Activated naive CD4-positive, alpha-beta T cell treated with anti-CD3 and anti-CD28 coated beads for 36 hours (primary cell): Measurements from ENCODE around the gene OBSCN. TPM values are rescaled to one million over a fixed set of nuclear protein-coding genes. Genes with fewer than 3 reads are reported as not detected.

Experiments used
- CTCF ChIA-PET: fragments of 350-600 bp; sonication (Branson Sonifier 250); formaldehyde crosslinking; loops from one replicate; lab custom pipeline; 2021; ENCODE audit warnings: antibody characterized with exemption; lab: Charles Lee
- DNase-seq: peaks from one replicate; pipeline ENCODE4 v3.0.0-alpha.2; 2020
- H3K27ac Mint-ChIP-seq: one replicate; pipeline ENCODE4 v1.8.0; 2021; ENCODE audit warnings: mild to moderate bottlenecking, mixed read lengths
- H3K27me3 Mint-ChIP-seq: one replicate; pipeline ENCODE4 v1.8.0; 2021; ENCODE audit warnings: low read depth, mixed read lengths
- H3K36me3 Mint-ChIP-seq: one replicate; pipeline ENCODE4 v1.8.0; 2021; ENCODE audit warnings: low read depth, mixed read lengths
- H3K4me1 Mint-ChIP-seq: one replicate; pipeline ENCODE4 v1.8.0; 2021; ENCODE audit warnings: low read depth, mixed read lengths
- H3K4me3 Mint-ChIP-seq: one replicate; pipeline ENCODE4 v1.8.0; 2021; ENCODE audit warnings: mild to moderate bottlenecking, moderate library complexity, mixed read lengths
- H3K9me3 Mint-ChIP-seq: one replicate; pipeline ENCODE4 v1.8.0; 2021; ENCODE audit warnings: mixed read lengths
- intact Hi-C: fragments of 100-400 bp; cut with micrococcal nuclease; formaldehyde crosslinking; loops from one replicate; pipeline ENCODE4 v1.15.1; 2023
- total RNA-seq, 2 experiments: library from RNA; stranded (reverse); gene quantifications; one replicate each; pipeline ENCODE4 v1.2.3, GENCODE V29; 2021

Gene OBSCN
- total RNA-seq, 2 experiments from 2014 or later, result 11.5 to 13.5 TPM

DNA sequence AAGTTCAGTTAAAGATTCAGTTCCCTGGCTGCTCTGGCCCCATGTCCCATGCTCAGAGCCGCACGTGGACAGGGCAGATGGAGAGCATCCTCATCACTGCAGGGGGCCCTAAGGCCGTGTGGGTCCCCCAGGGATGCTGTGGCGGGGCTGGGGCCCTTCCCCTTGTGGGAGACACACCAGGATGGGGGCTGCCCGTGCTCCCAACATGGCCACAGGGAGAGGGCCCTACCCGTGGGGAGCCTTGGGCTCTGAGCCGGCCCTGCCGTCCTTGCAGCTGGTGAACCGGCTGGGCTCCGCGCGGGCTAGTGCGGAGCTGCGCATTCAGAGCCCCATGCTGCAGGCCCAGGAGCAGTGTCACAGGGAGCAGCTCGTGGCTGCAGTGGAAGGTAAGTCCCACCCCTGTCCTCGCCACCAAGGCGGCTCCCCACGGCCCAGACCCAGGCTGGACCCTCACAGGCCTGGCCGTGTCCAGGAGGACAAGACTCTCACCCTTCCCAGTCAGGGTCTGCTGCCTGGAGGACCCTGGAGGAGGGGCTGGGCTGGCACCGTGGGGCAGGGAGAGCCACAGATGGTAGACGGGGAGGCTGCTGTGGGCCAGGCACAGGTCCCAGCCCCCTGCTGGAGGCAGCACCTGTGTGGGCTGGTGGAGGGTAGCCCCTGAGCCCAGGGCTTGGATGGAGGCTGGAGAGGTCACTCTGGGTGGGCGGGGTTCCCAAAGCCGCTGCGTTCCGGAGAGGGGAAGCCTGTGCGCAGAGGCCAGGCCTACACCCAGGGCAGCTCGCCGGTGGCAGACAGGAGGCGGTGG, 145.0 kb downstream of the OBSCN start:
- no peaks in the 10 kb centered on the region for H3K9me3 Mint-ChIP-seq

DNA sequence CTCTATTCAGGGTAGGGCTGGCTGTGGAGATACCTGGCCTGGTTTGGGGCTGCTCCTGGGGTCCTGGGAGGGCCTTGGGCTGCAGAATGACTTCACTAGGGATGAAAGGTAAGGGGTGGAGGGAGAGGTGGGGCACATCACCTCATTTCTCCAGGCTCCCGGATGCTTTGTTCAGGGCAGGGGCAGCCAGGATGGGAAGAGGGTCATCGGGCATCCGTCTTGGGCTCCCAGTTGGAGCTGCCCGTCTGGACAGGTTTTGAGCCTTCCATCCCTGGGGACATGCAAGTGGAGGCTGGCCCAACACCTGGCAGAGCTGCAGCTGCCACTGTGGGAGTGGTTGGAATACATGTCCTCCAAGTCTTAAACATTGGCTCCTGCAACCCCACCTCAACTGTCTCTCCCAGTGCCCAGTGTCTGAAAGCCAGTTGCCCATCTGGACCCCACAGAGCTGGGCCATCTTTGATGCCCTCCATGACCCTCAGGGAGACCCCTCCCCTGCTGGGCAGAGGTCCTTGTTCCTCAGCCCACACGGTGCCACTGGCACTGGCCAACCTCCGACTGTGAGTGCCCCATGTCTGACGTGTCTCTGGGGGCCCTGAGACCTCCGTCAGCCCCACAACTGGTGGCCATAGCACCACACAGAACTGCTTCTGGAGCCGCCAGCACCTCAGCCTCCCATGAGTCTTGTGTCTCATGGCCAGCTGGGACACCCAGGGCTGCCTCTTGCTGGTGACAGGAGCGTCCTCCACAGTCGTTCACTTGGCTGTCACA, 145.9 kb downstream of the OBSCN start:
- Mint-ChIP-seq H3K4me1 (no peaks in the 10 kb centered on the region), H3K36me3 (peaks cover 1% of the 10 kb centered on the region), H3K9me3 (no peaks in the 10 kb centered on the region), H3K27me3 (no peaks in the 10 kb centered on the region), H3K4me3 (no peak overlapping the region), H3K27ac (no peak overlapping the region)
- no peak for DNase-seq
- CTCF ChIA-PET, result no interaction called here
- intact Hi-C loops, result no loop called here

More for the DNA sequence above, 145.0 kb downstream of the OBSCN start:
- Mint-ChIP-seq H3K27me3 (no peaks in the 10 kb centered on the region), H3K27ac (no peak overlapping the region), H3K4me3 (no peak overlapping the region), H3K4me1 (no peaks in the 10 kb centered on the region), H3K36me3 (peaks cover 1% of the 10 kb centered on the region)
- no peak for DNase-seq
- CTCF ChIA-PET, result no interaction called here
- intact Hi-C loops, result no loop called here

GRCh38 chr1:228354390-228355320, 146.8 kb downstream of the OBSCN start:
- Mint-ChIP-seq H3K36me3 (peaks cover 1% of the 10 kb centered on the region), H3K4me3 (no peak overlapping the region), H3K9me3 (no peaks in the 10 kb centered on the region), H3K27me3 (no peaks in the 10 kb centered on the region), H3K27ac (no peak overlapping the region), H3K4me1 (no peaks in the 10 kb centered on the region)
- intact Hi-C loops, result no loop called here
- no peak for DNase-seq
- CTCF ChIA-PET, result no interaction called here

DNA sequence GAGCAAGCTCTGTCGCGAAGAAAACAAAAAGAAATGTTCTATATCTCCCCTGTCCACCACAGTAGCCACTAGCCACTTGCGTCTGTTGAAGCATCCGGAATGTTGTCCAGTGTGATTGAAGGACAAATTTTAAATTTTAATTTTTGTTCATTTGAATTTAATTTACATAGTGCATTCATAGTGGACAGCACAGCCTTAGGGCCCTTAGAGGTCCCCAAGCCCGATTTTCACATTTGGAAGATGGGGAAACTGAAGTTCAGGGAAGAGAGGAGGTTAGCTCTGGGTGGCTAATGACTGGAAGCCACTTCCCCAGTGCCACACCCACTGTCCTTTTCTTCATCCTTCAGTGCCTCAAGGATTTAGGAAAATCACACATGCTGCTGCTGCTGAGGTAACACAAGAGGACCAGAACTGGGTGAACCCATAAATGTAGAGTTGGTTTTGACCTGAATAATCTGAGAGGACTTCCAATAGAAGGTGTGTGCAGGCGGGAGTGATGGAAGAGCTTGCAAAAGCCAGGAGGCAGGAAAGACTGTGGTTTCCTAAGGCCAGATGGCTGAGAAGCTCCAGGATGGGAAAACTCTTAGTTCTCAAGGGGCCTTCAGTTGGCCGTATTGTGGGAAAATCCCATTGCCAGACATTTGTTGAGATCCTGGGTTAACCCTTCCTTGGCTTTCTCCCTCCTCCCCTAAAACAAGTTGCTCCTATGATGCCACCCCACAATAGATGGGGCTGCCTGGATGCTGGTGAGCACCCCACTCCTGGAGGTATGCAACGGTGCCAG, 149.2 kb downstream of the OBSCN start:
- Mint-ChIP-seq H3K27ac (no peak overlapping the region), H3K36me3 (no peaks in the 10 kb centered on the region), H3K4me1 (no peaks in the 10 kb centered on the region), H3K27me3 (no peaks in the 10 kb centered on the region), H3K9me3 (no peaks in the 10 kb centered on the region), H3K4me3 (no peak overlapping the region)
- DNase-seq, result no peak
- CTCF ChIA-PET, result interaction anchor here (0.6 kb wide), 1 partner anchor 334 kb away, joined by 3 read pairs; no protein-coding TSS in a partner anchor
- intact Hi-C loops, result no loop called here

DNA sequence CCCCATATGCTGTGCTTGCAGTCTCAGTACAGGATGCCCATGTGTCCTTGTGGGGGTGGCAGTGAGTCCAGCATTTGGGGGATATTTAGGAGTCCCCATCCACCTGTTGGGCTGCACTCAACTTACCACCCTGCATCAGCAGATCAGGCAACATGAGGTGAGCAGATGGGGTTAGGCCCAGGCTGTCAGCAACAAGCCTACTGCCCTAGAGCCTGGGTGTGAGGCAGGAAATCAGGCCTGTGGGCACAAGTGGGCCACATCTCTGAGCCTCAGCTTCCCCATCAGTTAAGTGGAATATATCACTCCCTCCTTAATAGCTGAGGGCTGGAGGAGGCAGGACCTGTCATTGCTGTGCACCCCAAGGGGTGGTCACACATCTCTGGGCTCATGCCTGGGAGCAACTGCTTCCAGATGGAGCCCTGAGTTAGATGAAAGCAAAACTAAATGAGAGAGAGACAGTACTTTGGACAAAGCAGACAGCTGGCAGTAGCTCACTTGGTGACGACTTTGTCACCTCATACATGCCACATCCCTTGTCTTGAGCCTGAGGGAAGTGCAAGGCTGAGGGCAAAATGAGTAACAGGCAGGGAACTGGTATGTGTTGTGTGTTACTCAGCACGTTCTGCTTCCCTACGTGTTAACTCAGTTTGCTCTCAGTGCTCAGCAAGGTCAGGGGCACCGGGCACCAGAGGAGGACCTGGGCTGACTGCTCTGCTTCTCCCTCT, 150.4 kb downstream of the OBSCN start:
- intact Hi-C loops, result no loop called here
- H3K4me3 Mint-ChIP-seq, result no peak overlapping the region
- CTCF ChIA-PET, result no interaction called here
- H3K27ac Mint-ChIP-seq, result no peak overlapping the region
- H3K9me3 Mint-ChIP-seq, result no peaks in the 10 kb centered on the region
- H3K4me1 Mint-ChIP-seq, result no peaks in the 10 kb centered on the region
- DNase-seq, result no peak
- no peaks in the 10 kb centered on the region for H3K27me3 Mint-ChIP-seq
- H3K36me3 Mint-ChIP-seq, result no peaks in the 10 kb centered on the region

DNA sequence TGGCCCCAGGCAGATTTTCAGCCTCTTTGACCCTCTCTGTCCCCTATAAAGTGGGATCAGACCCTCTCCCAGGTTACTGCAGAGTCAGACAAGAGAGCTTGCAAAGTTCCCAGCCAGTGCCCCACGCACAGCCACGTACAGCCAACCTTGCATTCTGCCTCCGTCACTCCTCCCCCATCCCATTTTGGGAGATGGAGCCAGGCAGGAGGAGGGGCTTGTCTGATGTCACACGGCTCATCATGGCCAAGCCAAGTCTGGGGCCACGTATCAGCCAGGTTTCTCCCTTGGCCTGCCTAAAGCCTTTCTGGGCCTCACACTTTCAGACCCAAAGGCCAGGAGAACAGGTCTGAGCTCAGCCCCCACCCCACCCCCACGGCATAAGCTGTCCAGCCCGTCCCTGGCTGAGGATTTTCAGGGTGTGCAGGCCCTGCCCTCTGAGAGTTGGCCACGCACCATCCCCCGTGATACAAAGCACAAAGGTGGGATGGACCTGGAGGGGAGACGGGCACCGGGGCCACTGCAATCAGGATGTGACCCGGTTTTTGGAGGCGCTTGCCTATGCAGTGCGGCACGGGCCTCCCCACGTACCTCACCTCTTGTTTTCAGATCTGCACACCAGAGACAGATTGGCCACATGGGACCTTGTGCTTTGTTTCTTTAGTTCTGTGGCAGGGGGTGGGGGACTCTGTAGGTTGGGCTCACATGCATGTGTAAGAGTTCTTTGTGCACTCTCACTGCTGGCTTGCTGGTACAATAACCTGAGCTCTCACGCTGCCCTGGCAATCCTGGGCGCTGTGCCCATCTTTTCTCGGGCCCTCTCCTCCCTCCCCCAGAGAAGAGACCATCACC, 151.1 kb downstream of the OBSCN start:
- Mint-ChIP-seq H3K4me1 (no peaks in the 10 kb centered on the region), H3K36me3 (no peaks in the 10 kb centered on the region), H3K27me3 (no peaks in the 10 kb centered on the region), H3K27ac (no peak overlapping the region), H3K4me3 (no peak overlapping the region), H3K9me3 (no peaks in the 10 kb centered on the region)
- intact Hi-C loops, result no loop called here
- DNase-seq, result no peak
- CTCF ChIA-PET, result no interaction called here

- H3K9me3 Mint-ChIP-seq, result no peaks in the 10 kb centered on the region
- CTCF ChIA-PET, result no interaction called here
- H3K36me3 Mint-ChIP-seq, result no peaks in the 10 kb centered on the region
- no peak for DNase-seq
- no peak overlapping the region for H3K4me3 Mint-ChIP-seq
- no peaks in the 10 kb centered on the region for H3K27me3 Mint-ChIP-seq
- no peaks in the 10 kb centered on the region for H3K4me1 Mint-ChIP-seq
- no peak overlapping the region for H3K27ac Mint-ChIP-seq
- intact Hi-C loops, result no loop called here
Measured at GRCh38 chr1:228359613-228360532, 152.0 kb downstream of the OBSCN start.

- intact Hi-C loops, result no loop called here
- Mint-ChIP-seq H3K9me3 (no peaks in the 10 kb centered on the region), H3K27me3 (no peaks in the 10 kb centered on the region), H3K4me1 (no peaks in the 10 kb centered on the region), H3K36me3 (no peaks in the 10 kb centered on the region), H3K4me3 (no peak overlapping the region), H3K27ac (no peak overlapping the region)
- CTCF ChIA-PET, result interaction anchor here (0.5 kb wide), 1 partner anchor 97 kb away, joined by 3 read pairs; a partner anchor contains a TSS
- DNase-seq, result no peak
Measured at GRCh38 chr1:228360533-228361313, 152.9 kb downstream of the OBSCN start.

GRCh38 chr1:228361314-228362140, 153.7 kb downstream of the OBSCN start:
- no peaks in the 10 kb centered on the region for H3K4me1 Mint-ChIP-seq
- H3K36me3 Mint-ChIP-seq, result no peaks in the 10 kb centered on the region
- CTCF ChIA-PET, result no interaction called here
- H3K27ac Mint-ChIP-seq, result no peak overlapping the region
- no peak overlapping the region for H3K4me3 Mint-ChIP-seq
- no peaks in the 10 kb centered on the region for H3K9me3 Mint-ChIP-seq
- no peak for DNase-seq
- no peaks in the 10 kb centered on the region for H3K27me3 Mint-ChIP-seq
- intact Hi-C loops, result no loop called here
